Measurements from ENCODE around the gene MAP7.

MAP7 gene

GRCh38 chr6:136514591-136514990 lies 35.6 kb downstream of the MAP7 start:
- Histone ChIP-seq H3K4me3 (ENCODE audit: control insufficient read depth in 1 of 7, extremely low read depth in 1 of 7, insufficient read depth in 4 of 7, low read depth in 2 of 7, low read length in 6 of 7) (no peak overlapping the region), H3K27ac (ENCODE audit: insufficient read depth in 1 of 2, low read depth in 1 of 2, low read length in 2 of 2, poor library complexity in 1 of 2, severe bottlenecking in 2 of 2) (no peak overlapping the region), H3K4me1 (ENCODE audit: control extremely low read depth in 1 of 4, control insufficient read depth in 4 of 4, insufficient read depth in 4 of 4, low read length in 3 of 4) (peaks cover 5 to 46% (median 35%) of the 10 kb centered on the region in 4 experiments), H3K27me3 (replicated peaks in 2 of 5; ENCODE audit: control insufficient read depth in 4 of 5, insufficient read depth in 5 of 5, low read length in 4 of 5) (no peaks in the 10 kb centered on the region), H3K36me3 (ENCODE audit: control insufficient read depth in 4 of 4, insufficient read depth in 4 of 4, low read length in 3 of 4) (peaks cover 0 to 7% (median under 1%) of the 10 kb centered on the region in 4 experiments), H3K9me3 (ENCODE audit: control extremely low read depth in 1 of 5, control insufficient read depth in 4 of 5, insufficient read depth in 2 of 5, low read depth in 1 of 5, low read length in 4 of 5) (no peaks in the 10 kb centered on the region)
- ChIA-PET CTCF (interaction anchor here (1.2 to 2.3 kb wide), 2 partner anchors 11 to 30 kb away, joined by 3 to 11 read pairs; no protein-coding TSS in a partner anchor), POLR2A (no interaction called here)
- 100% methylated on average over 4 of the region's 4 CpGs for WGBS (ENCODE audit: insufficient coverage)
- DNase-seq = no peak

GRCh38 chr6:136511926-136512325 lies 38.3 kb downstream of the MAP7 start:
- ChIA-PET POLR2A (interaction anchor here (1.9 kb wide), 1 partner anchor 13 kb away, joined by 4 read pairs; no protein-coding TSS in a partner anchor), CTCF (interaction anchor here (0.9 to 3.3 kb wide), 4 partner anchors 11 to 41 kb away, joined by 3 to 14 read pairs (median 4); no protein-coding TSS in a partner anchor)
- Histone ChIP-seq H3K27me3 (replicated peaks in 2 of 5; ENCODE audit: control insufficient read depth in 4 of 5, insufficient read depth in 5 of 5, low read length in 4 of 5) (no peaks in the 10 kb centered on the region), H3K4me3 (ENCODE audit: control insufficient read depth in 1 of 7, extremely low read depth in 1 of 7, insufficient read depth in 4 of 7, low read depth in 2 of 7, low read length in 6 of 7) (no peak overlapping the region), H3K4me1 (ENCODE audit: control extremely low read depth in 1 of 4, control insufficient read depth in 4 of 4, insufficient read depth in 4 of 4, low read length in 3 of 4) (peaks cover 8 to 62% (median 53%) of the 10 kb centered on the region in 4 experiments), H3K27ac (ENCODE audit: insufficient read depth in 1 of 2, low read depth in 1 of 2, low read length in 2 of 2, poor library complexity in 1 of 2, severe bottlenecking in 2 of 2) (no peak overlapping the region), H3K36me3 (ENCODE audit: control insufficient read depth in 4 of 4, insufficient read depth in 4 of 4, low read length in 3 of 4) (peaks cover 0 to 16% (median under 1%) of the 10 kb centered on the region in 4 experiments), H3K9me3 (ENCODE audit: control extremely low read depth in 1 of 5, control insufficient read depth in 4 of 5, insufficient read depth in 2 of 5, low read depth in 1 of 5, low read length in 4 of 5) (no peaks in the 10 kb centered on the region)
- DNase-seq = peak in 2 of 3 donors; percentile 43 to 64
- 55% methylated on average over 3 of the region's 3 CpGs for WGBS (ENCODE audit: insufficient coverage)

- peaks cover 0 to 16% (median under 1%) of the 10 kb centered on the region in 4 experiments for H3K36me3 ChIP-seq (ENCODE audit: control insufficient read depth in 4 of 4, insufficient read depth in 4 of 4, low read length in 3 of 4)
- H3K9me3 ChIP-seq (ENCODE audit: control extremely low read depth in 1 of 5, control insufficient read depth in 4 of 5, insufficient read depth in 2 of 5, low read depth in 1 of 5, low read length in 4 of 5) = no peaks in the 10 kb centered on the region
- no peak overlapping the region for H3K27ac ChIP-seq (ENCODE audit: insufficient read depth in 1 of 2, low read depth in 1 of 2, low read length in 2 of 2, poor library complexity in 1 of 2, severe bottlenecking in 2 of 2)
- POLR2A ChIA-PET = interaction anchor here (1.9 kb wide), 1 partner anchor 14 kb away, joined by 4 read pairs; no protein-coding TSS in a partner anchor
- H3K4me1 ChIP-seq (ENCODE audit: control extremely low read depth in 1 of 4, control insufficient read depth in 4 of 4, insufficient read depth in 4 of 4, low read length in 3 of 4) = peaks cover 8 to 67% (median 53%) of the 10 kb centered on the region in 4 experiments
- no peaks in the 10 kb centered on the region for H3K27me3 ChIP-seq (replicated peaks in 2 of 5; ENCODE audit: control insufficient read depth in 4 of 5, insufficient read depth in 5 of 5, low read length in 4 of 5)
- 100% methylated on average over 1 of the region's 1 CpG for WGBS (ENCODE audit: insufficient coverage)
- no peak for DNase-seq
- CTCF ChIA-PET = interaction anchor here (0.9 to 3.3 kb wide), 4 partner anchors 12 to 41 kb away, joined by 3 to 14 read pairs (median 4); no protein-coding TSS in a partner anchor
- H3K4me3 ChIP-seq (ENCODE audit: control insufficient read depth in 1 of 7, extremely low read depth in 1 of 7, insufficient read depth in 4 of 7, low read depth in 2 of 7, low read length in 6 of 7) = peak overlapping the region in 1 of 7 experiments; percentile 0
These were observed 38.8 kb downstream of the MAP7 start for GRCh38 chr6:136511397-136511796.

GRCh38 chr6:136510782-136511181 lies 39.4 kb downstream of the MAP7 start:
- POLR2A ChIA-PET = interaction anchor here (1.9 kb wide), 1 partner anchor 15 kb away, joined by 4 read pairs; no protein-coding TSS in a partner anchor
- Histone ChIP-seq H3K36me3 (ENCODE audit: control insufficient read depth in 4 of 4, insufficient read depth in 4 of 4, low read length in 3 of 4) (peaks cover 0 to 16% (median 0%) of the 10 kb centered on the region in 4 experiments), H3K9me3 (ENCODE audit: control extremely low read depth in 1 of 5, control insufficient read depth in 4 of 5, insufficient read depth in 2 of 5, low read depth in 1 of 5, low read length in 4 of 5) (no peaks in the 10 kb centered on the region), H3K27me3 (replicated peaks in 2 of 5; ENCODE audit: control insufficient read depth in 4 of 5, insufficient read depth in 5 of 5, low read length in 4 of 5) (no peaks in the 10 kb centered on the region), H3K4me1 (ENCODE audit: control extremely low read depth in 1 of 4, control insufficient read depth in 4 of 4, insufficient read depth in 4 of 4, low read length in 3 of 4) (peaks cover 8 to 68% (median 51%) of the 10 kb centered on the region in 4 experiments), H3K4me3 (ENCODE audit: control insufficient read depth in 1 of 7, extremely low read depth in 1 of 7, insufficient read depth in 4 of 7, low read depth in 2 of 7, low read length in 6 of 7) (no peak overlapping the region), H3K27ac (ENCODE audit: insufficient read depth in 1 of 2, low read depth in 1 of 2, low read length in 2 of 2, poor library complexity in 1 of 2, severe bottlenecking in 2 of 2) (no peak overlapping the region)
- DNase-seq = peak in 2 of 3 donors; percentile 35 to 49
- CTCF ChIA-PET = interaction anchor here (0.9 to 3.3 kb wide), 4 partner anchors 8 to 16 kb away, joined by 4 to 14 read pairs (median 6); no protein-coding TSS in a partner anchor
- WGBS (ENCODE audit: insufficient coverage) = 23% methylated on average over 1 of the region's 4 CpGs

- no peak overlapping the region for H3K4me3 ChIP-seq (ENCODE audit: control insufficient read depth in 1 of 7, extremely low read depth in 1 of 7, insufficient read depth in 4 of 7, low read depth in 2 of 7, low read length in 6 of 7)
- H3K36me3 ChIP-seq (ENCODE audit: control insufficient read depth in 4 of 4, insufficient read depth in 4 of 4, low read length in 3 of 4) = peaks cover 0 to 16% (median 0%) of the 10 kb centered on the region in 4 experiments
- 100% methylated on average over 2 of the region's 5 CpGs for WGBS (ENCODE audit: insufficient coverage)
- H3K27me3 ChIP-seq (replicated peaks in 2 of 5; ENCODE audit: control insufficient read depth in 4 of 5, insufficient read depth in 5 of 5, low read length in 4 of 5) = no peaks in the 10 kb centered on the region
- POLR2A ChIA-PET = interaction anchor here (0.7 to 1.9 kb wide), 2 partner anchors 11 to 15 kb away, joined by 4 read pairs; no protein-coding TSS in a partner anchor
- CTCF ChIA-PET = interaction anchor here (0.9 to 3.3 kb wide), 4 partner anchors 9 to 18 kb away, joined by 4 to 14 read pairs (median 6); no protein-coding TSS in a partner anchor
- no peak for DNase-seq
- H3K4me1 ChIP-seq (ENCODE audit: control extremely low read depth in 1 of 4, control insufficient read depth in 4 of 4, insufficient read depth in 4 of 4, low read length in 3 of 4) = peaks cover 8 to 71% (median 51%) of the 10 kb centered on the region in 4 experiments
- no peaks in the 10 kb centered on the region for H3K9me3 ChIP-seq (ENCODE audit: control extremely low read depth in 1 of 5, control insufficient read depth in 4 of 5, insufficient read depth in 2 of 5, low read depth in 1 of 5, low read length in 4 of 5)
- H3K27ac ChIP-seq (ENCODE audit: insufficient read depth in 1 of 2, low read depth in 1 of 2, low read length in 2 of 2, poor library complexity in 1 of 2, severe bottlenecking in 2 of 2) = no peak overlapping the region
These were observed 39.9 kb downstream of the MAP7 start for GRCh38 chr6:136510299-136510698.

- WGBS (ENCODE audit: insufficient coverage) = no CpG with 5 or more reads among the region's 1 CpG
- peak overlapping the region; percentile 46 to 64 for H3K27ac ChIP-seq (ENCODE audit: insufficient read depth in 1 of 2, low read depth in 1 of 2, low read length in 2 of 2, poor library complexity in 1 of 2, severe bottlenecking in 2 of 2)
- CTCF ChIA-PET = interaction anchor here (0.9 to 2.6 kb wide), 6 partner anchors 10 to 254 kb away, joined by 3 to 12 read pairs (median 5); no protein-coding TSS in a partner anchor
These were observed 41.4 kb downstream of the MAP7 start for GRCh38 chr6:136508725-136509392.

More at GRCh38 chr6:136508725-136509392, 41.4 kb downstream of the MAP7 start:
- peak; percentile 49 to 84 (median 69) for DNase-seq
- Histone ChIP-seq H3K4me3 (ENCODE audit: control insufficient read depth in 1 of 7, extremely low read depth in 1 of 7, insufficient read depth in 4 of 7, low read depth in 2 of 7, low read length in 6 of 7) (peak overlapping the region in 2 of 7 experiments; percentile 4 to 29), H3K4me1 (ENCODE audit: control extremely low read depth in 1 of 4, control insufficient read depth in 4 of 4, insufficient read depth in 4 of 4, low read length in 3 of 4) (peaks cover 9 to 76% (median 57%) of the 10 kb centered on the region in 4 experiments), H3K9me3 (ENCODE audit: control extremely low read depth in 1 of 5, control insufficient read depth in 4 of 5, insufficient read depth in 2 of 5, low read depth in 1 of 5, low read length in 4 of 5) (no peaks in the 10 kb centered on the region), H3K36me3 (ENCODE audit: control insufficient read depth in 4 of 4, insufficient read depth in 4 of 4, low read length in 3 of 4) (peaks cover 0 to 14% (median 0%) of the 10 kb centered on the region in 4 experiments), H3K27me3 (replicated peaks in 2 of 5; ENCODE audit: control insufficient read depth in 4 of 5, insufficient read depth in 5 of 5, low read length in 4 of 5) (no peaks in the 10 kb centered on the region)
- POLR2A ChIA-PET = no interaction called here

Measured in common myeloid progenitor, CD34-positive (primary cell).